HEK293 (cell line): ENCODE measurements around the gene ZNF775.

Experiments used
- CTCF ChIA-PET: fragments of 350-600 bp; formaldehyde crosslinking; extraction: SDS; loops from one replicate; lab custom pipeline; 2021; ENCODE audit warnings: antibody characterized with exemption; lab: Yijun Ruan, JAX
- POLR2A ChIA-PET: fragments of 300-600 bp; formaldehyde crosslinking; extraction: SDS; loops from one replicate; lab custom pipeline; 2020; ENCODE audit warnings: antibody characterized with exemption, inconsistent platforms; lab: Yijun Ruan, JAX
- H3K27ac ChIP-seq: fragments of 200-500 bp; sonication (Bioruptor generic); 2 replicates; pipeline ENCODE4 v1.5.1; 2014; ENCODE audit warnings: low read depth, low read length, control low read depth, inconsistent platforms; ENCODE audit errors: extremely low read depth
- H3K36me3 ChIP-seq, 2 experiments: fragments of 200-500 bp in 1 of 2; sonication (Bioruptor generic) in 1 of 2; 1 replicate in 1 of 2; 2 replicates in 1 of 2; pipeline ENCODE4 v1.5.1; 2014 to 2017; ENCODE audit warnings: inconsistent platforms in 2 of 2, low read length in 2 of 2; ENCODE audit not compliant: control insufficient read depth in 2 of 2, insufficient read depth in 1 of 2
- H3K4me1 ChIP-seq: fragments of 200-500 bp; sonication (Bioruptor generic); 2 replicates; pipeline ENCODE4 v1.5.1; 2014; ENCODE audit warnings: mild to moderate bottlenecking, low read length, inconsistent platforms; ENCODE audit not compliant: control insufficient read depth, insufficient read depth
- H3K4me3 ChIP-seq: 2 replicates; pipeline ENCODE4 v1.5.1; 2011; ENCODE audit warnings: low read depth, mild to moderate bottlenecking, control low read depth, low read length, moderate library complexity
- H3K9me3 ChIP-seq: fragments of 200-500 bp; sonication (Bioruptor generic); 2 replicates; pipeline ENCODE4 v1.5.1; 2014; ENCODE audit warnings: low read depth, low read length, inconsistent platforms; ENCODE audit not compliant: control insufficient read depth, insufficient read depth
- EGR2 ChIP-seq: fragments of 450-650 bp; formaldehyde crosslinking; IDR thresholded peaks from 2 replicates; pipeline ENCODE4 v1.5.1; 2016; ENCODE audit warnings: low read depth, missing biosample characterization, missing genetic modification characterization
- HOXC10 ChIP-seq: sonication (generic); formaldehyde crosslinking; IDR thresholded peaks from 2 replicates; pipeline ENCODE4 v1.8.1; 2023; ENCODE audit warnings: mild to moderate bottlenecking, missing genetic modification reagents
- KLF9 ChIP-seq: fragments of 450-650 bp; formaldehyde crosslinking; IDR thresholded peaks from 2 replicates; pipeline ENCODE4 v1.5.1; 2016; ENCODE audit warnings: missing biosample characterization, missing genetic modification characterization, low read depth
- PRDM4 ChIP-seq: fragments of 450-650 bp; formaldehyde crosslinking; IDR thresholded peaks from 2 replicates; pipeline ENCODE4 v1.5.1; 2017; ENCODE audit warnings: missing biosample characterization, missing genetic modification characterization
- SCRT2 ChIP-seq: fragments of 450-650 bp; formaldehyde crosslinking; IDR thresholded peaks from 2 replicates; pipeline ENCODE4 v1.5.1; 2016; ENCODE audit warnings: missing biosample characterization, missing genetic modification characterization
- SETDB1 ChIP-seq: IDR thresholded peaks from one replicate; pipeline ENCODE4 v1.6.1; 2017; ENCODE audit warnings: mild to moderate bottlenecking, low read length, moderate library complexity, mixed read lengths; ENCODE audit not compliant: insufficient read length
- YY1 ChIP-seq: fragments of 450-650 bp; formaldehyde crosslinking; IDR thresholded peaks from 2 replicates; pipeline ENCODE4 v1.5.1; 2018; ENCODE audit warnings: missing biosample characterization, missing genetic modification characterization
- ZFP69B ChIP-seq: fragments of 450-650 bp; formaldehyde crosslinking; IDR thresholded peaks from 2 replicates; pipeline ENCODE4 v1.5.1; 2016; ENCODE audit warnings: missing biosample characterization, missing genetic modification characterization
- ZIC2 ChIP-seq: fragments of 450-650 bp; formaldehyde crosslinking; IDR thresholded peaks from 2 replicates; pipeline ENCODE4 v1.5.1; 2016; ENCODE audit warnings: missing biosample characterization, missing genetic modification characterization
- ZNF114 ChIP-seq: fragments of 450-650 bp; formaldehyde crosslinking; IDR thresholded peaks from 2 replicates; pipeline ENCODE4 v1.5.0; 2017; ENCODE audit warnings: missing biosample characterization, missing genetic modification characterization
- ZNF133 ChIP-seq: fragments of 450-650 bp; formaldehyde crosslinking; IDR thresholded peaks from 2 replicates; pipeline ENCODE4 v1.5.1; 2016; ENCODE audit warnings: missing biosample characterization, missing genetic modification characterization
- ZNF366 ChIP-seq: fragments of 450-650 bp; formaldehyde crosslinking; conservative IDR thresholded peaks from 2 replicates; pipeline ENCODE4 v1.5.1; 2016; ENCODE audit warnings: missing biosample characterization, missing genetic modification characterization
- ZNF398 ChIP-seq: fragments of 450-650 bp; formaldehyde crosslinking; IDR thresholded peaks from 2 replicates; pipeline ENCODE4 v1.5.1; 2017; ENCODE audit warnings: missing biosample characterization, missing genetic modification characterization
- ZNF548 ChIP-seq: fragments of 450-650 bp; formaldehyde crosslinking; IDR thresholded peaks from 2 replicates; pipeline ENCODE4 v1.5.1; 2016; ENCODE audit warnings: missing biosample characterization, missing genetic modification characterization
- ZNF549 ChIP-seq: fragments of 450-650 bp; IDR thresholded peaks from 2 replicates; pipeline ENCODE4 v1.5.1; 2018; ENCODE audit warnings: missing biosample characterization, missing genetic modification characterization, mild to moderate bottlenecking, inconsistent platforms, moderate library complexity
- ZNF558 ChIP-seq: fragments of 450-650 bp; formaldehyde crosslinking; IDR thresholded peaks from 2 replicates; pipeline ENCODE4 v1.5.1; 2016; ENCODE audit warnings: missing biosample characterization, missing genetic modification characterization
- ZNF560 ChIP-seq: fragments of 450-650 bp; formaldehyde crosslinking; IDR thresholded peaks from 2 replicates; pipeline ENCODE4 v1.5.1; 2017; ENCODE audit warnings: missing biosample characterization, missing genetic modification characterization, borderline replicate concordance
- ZNF585B ChIP-seq: fragments of 450-650 bp; formaldehyde crosslinking; IDR thresholded peaks from 2 replicates; pipeline ENCODE4 v1.5.1; 2016; ENCODE audit warnings: missing biosample characterization, missing genetic modification characterization
- ZNF707 ChIP-seq: fragments of 450-650 bp; formaldehyde crosslinking; IDR thresholded peaks from 2 replicates; pipeline ENCODE4 v1.5.1; 2016; ENCODE audit warnings: missing biosample characterization, missing genetic modification characterization
- ZNF76 ChIP-seq: fragments of 450-650 bp; formaldehyde crosslinking; IDR thresholded peaks from 2 replicates; pipeline ENCODE4; 2016; ENCODE audit warnings: low read depth, missing biosample characterization, missing genetic modification characterization, borderline replicate concordance
- ZNF791 ChIP-seq: fragments of 450-650 bp; formaldehyde crosslinking; IDR thresholded peaks from 2 replicates; pipeline ENCODE4 v1.5.1; 2016; ENCODE audit warnings: missing biosample characterization, missing genetic modification characterization
- ZNF837 ChIP-seq: fragments of 450-650 bp; formaldehyde crosslinking; IDR thresholded peaks from 2 replicates; pipeline ENCODE4 v1.5.1; 2016; ENCODE audit warnings: missing biosample characterization, missing genetic modification characterization
- ZSCAN23 ChIP-seq: fragments of 450-650 bp; formaldehyde crosslinking; IDR thresholded peaks from 2 replicates; pipeline ENCODE4 v1.5.1; 2016; ENCODE audit warnings: missing biosample characterization, missing genetic modification characterization
- TF ChIP-seq, protein P1 (sequence below): fragments of 450-650 bp; formaldehyde crosslinking; IDR thresholded peaks from 2 replicates; pipeline ENCODE4 v1.5.1; 2016; ENCODE audit warnings: missing biosample characterization, missing genetic modification characterization
- TF ChIP-seq, protein P2 (sequence below): fragments of 450-650 bp; formaldehyde crosslinking; IDR thresholded peaks from 2 replicates; pipeline ENCODE4 v1.5.1; 2016; ENCODE audit warnings: missing biosample characterization, missing genetic modification characterization, borderline replicate concordance

The ZNF775 gene

GRCh38 chr7:150396851-150397260 is 17.7 kb downstream of the ZNF775 start:
- no peaks in the 10 kb centered on the region for H3K4me1 ChIP-seq
- TF ChIP-seq ZNF558 (tag by site-specific recombination): no peak
- TF ChIP-seq PRDM4 (tag by site-specific recombination): no peak
- TF ChIP-seq ZNF398 (tag by site-specific recombination): no peak
- TF ChIP-seq ZNF133 (tag by site-specific recombination): no peak
- no peak for TF ChIP-seq YY1 (tag by site-specific recombination)
- no peak for TF ChIP-seq ZNF549
- TF ChIP-seq ZNF791 (tag by site-specific recombination): no peak
- TF ChIP-seq, protein P1, sequence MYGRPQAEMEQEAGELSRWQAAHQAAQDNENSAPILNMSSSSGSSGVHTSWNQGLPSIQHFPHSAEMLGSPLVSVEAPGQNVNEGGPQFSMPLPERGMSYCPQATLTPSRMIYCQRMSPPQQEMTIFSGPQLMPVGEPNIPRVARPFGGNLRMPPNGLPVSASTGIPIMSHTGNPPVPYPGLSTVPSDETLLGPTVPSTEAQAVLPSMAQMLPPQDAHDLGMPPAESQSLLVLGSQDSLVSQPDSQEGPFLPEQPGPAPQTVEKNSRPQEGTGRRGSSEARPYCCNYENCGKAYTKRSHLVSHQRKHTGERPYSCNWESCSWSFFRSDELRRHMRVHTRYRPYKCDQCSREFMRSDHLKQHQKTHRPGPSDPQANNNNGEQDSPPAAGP (tag by site-specific recombination): no peak
- TF ChIP-seq EGR2 (tag by site-specific recombination): no peak
- TF ChIP-seq ZFP69B (tag by site-specific recombination): no peak
- no peak for TF ChIP-seq ZSCAN23 (tag by site-specific recombination)
- TF ChIP-seq ZNF366 (tag by site-specific recombination): no peak
- TF ChIP-seq KLF9: no peak
- no peak for TF ChIP-seq ZNF585B (tag by site-specific recombination)
- TF ChIP-seq HOXC10 (CRISPR knock-in tag): no peak
- TF ChIP-seq ZNF114: no peak
- TF ChIP-seq ZNF837 (tag by site-specific recombination): no peak
- no peak for TF ChIP-seq ZIC2 (tag by site-specific recombination)
- TF ChIP-seq SCRT2 (tag by site-specific recombination): no peak
- TF ChIP-seq ZNF560 (tag by site-specific recombination): no peak
- no peak overlapping the region for H3K4me3 ChIP-seq
- H3K9me3 ChIP-seq: no peaks in the 10 kb centered on the region
- CTCF ChIA-PET: interaction anchor here (0.7 kb wide), 1 partner anchor 514 kb away, joined by 4 read pairs; no protein-coding TSS in a partner anchor
- peaks cover 0 to 25% of the 10 kb centered on the region in 2 experiments; a peak in 1 of 3 replicates for H3K36me3 ChIP-seq
- POLR2A ChIA-PET: no interaction called here
- H3K27ac ChIP-seq: no peak overlapping the region

- TF ChIP-seq, protein P2, sequence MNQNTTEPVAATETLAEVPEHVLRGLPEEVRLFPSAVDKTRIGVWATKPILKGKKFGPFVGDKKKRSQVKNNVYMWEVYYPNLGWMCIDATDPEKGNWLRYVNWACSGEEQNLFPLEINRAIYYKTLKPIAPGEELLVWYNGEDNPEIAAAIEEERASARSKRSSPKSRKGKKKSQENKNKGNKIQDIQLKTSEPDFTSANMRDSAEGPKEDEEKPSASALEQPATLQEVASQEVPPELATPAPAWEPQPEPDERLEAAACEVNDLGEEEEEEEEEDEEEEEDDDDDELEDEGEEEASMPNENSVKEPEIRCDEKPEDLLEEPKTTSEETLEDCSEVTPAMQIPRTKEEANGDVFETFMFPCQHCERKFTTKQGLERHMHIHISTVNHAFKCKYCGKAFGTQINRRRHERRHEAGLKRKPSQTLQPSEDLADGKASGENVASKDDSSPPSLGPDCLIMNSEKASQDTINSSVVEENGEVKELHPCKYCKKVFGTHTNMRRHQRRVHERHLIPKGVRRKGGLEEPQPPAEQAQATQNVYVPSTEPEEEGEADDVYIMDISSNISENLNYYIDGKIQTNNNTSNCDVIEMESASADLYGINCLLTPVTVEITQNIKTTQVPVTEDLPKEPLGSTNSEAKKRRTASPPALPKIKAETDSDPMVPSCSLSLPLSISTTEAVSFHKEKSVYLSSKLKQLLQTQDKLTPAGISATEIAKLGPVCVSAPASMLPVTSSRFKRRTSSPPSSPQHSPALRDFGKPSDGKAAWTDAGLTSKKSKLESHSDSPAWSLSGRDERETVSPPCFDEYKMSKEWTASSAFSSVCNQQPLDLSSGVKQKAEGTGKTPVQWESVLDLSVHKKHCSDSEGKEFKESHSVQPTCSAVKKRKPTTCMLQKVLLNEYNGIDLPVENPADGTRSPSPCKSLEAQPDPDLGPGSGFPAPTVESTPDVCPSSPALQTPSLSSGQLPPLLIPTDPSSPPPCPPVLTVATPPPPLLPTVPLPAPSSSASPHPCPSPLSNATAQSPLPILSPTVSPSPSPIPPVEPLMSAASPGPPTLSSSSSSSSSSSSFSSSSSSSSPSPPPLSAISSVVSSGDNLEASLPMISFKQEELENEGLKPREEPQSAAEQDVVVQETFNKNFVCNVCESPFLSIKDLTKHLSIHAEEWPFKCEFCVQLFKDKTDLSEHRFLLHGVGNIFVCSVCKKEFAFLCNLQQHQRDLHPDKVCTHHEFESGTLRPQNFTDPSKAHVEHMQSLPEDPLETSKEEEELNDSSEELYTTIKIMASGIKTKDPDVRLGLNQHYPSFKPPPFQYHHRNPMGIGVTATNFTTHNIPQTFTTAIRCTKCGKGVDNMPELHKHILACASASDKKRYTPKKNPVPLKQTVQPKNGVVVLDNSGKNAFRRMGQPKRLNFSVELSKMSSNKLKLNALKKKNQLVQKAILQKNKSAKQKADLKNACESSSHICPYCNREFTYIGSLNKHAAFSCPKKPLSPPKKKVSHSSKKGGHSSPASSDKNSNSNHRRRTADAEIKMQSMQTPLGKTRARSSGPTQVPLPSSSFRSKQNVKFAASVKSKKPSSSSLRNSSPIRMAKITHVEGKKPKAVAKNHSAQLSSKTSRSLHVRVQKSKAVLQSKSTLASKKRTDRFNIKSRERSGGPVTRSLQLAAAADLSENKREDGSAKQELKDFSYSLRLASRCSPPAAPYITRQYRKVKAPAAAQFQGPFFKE: no peak
- TF ChIP-seq ZNF548 (tag by site-specific recombination) (no peak), ZNF76 (tag by site-specific recombination) (no peak), ZNF707 (tag by site-specific recombination) (no peak), SETDB1 (no peak)
- H3K4me3 ChIP-seq: no peak overlapping the region
- H3K4me1 ChIP-seq: no peaks in the 10 kb centered on the region
- ChIA-PET CTCF (no interaction called here), POLR2A (no interaction called here)
- no peak overlapping the region for H3K27ac ChIP-seq
- peaks cover 0 to 25% of the 10 kb centered on the region in 2 experiments; a peak in 1 of 3 replicates for H3K36me3 ChIP-seq
- H3K9me3 ChIP-seq: no peaks in the 10 kb centered on the region
Measured at GRCh38 chr7:150397346-150398107, 18.4 kb downstream of the ZNF775 start.
